SK-N-MC (cell line): ENCODE results near the gene PDE5A.

Source experiments
- EZH2 ChIP-seq: fragments of 200-600 bp; sonication (generic); IDR thresholded peaks from one replicate; pipeline ENCODE4 v1.6.1; 2017; ENCODE audit warnings: antibody characterized with exemption
- POLR2AphosphoS5 ChIP-seq: IDR thresholded peaks from 2 replicates; pipeline ENCODE4 v1.6.1; 2012; ENCODE audit warnings: mild to moderate bottlenecking, low read depth, low read length, borderline replicate concordance

DNA sequence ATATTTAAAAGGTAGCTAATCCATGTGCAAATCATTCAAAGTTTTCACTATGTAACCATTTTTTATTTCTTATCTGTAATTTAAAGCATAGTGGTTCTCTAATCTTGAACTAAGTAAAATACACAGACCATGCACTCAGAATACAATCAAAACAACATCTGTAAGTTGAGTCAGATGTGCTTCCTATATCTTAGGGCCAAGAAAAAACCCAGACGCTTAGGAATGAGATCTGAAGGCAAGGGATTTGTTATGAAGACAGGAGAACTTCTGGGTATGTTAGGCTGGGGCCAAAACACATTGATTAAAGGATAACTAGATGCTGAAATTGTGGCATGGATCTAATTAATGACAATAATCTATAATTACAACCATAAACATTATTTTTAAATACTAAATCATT, 120.3 kb downstream of the PDE5A start:
- no peak for TF ChIP-seq EZH2
- no peak for TF ChIP-seq POLR2AphosphoS5
